ENCODE measurements around the gene PLIN4.

PLIN4 gene

DNA sequence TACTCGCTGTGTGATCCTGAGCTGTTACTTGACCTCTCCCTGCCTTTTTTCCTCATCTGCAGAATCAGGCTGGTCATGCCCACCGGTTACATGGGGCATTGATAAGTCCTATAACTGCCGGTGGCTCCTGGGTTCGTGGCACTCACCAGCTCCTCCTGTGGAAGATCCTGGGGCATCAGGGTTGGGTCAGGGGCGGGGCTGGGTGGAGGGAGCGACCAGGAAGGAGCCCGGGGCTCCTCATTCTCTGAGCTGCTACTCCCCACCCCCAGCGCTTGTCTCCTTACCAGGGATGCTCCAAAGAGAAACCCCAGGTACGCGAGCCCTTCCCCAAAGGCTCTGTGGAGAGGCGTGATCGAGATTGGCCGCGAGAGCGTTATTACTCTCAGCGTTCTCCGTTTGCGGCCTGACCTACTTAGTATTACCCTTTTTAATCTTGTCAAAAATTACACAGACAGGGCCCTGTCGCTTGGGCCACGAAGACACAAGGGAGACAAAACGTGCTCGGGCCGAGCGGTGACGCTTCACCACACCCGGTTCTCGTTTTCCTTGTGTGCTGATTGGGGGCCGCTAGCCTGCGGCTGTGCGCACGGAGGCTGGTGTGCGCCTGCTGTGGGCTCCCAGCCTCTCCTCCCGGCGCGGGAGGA lies 35.4 kb downstream of the PLIN4 start:
- no peak for DNase-seq

DNA sequence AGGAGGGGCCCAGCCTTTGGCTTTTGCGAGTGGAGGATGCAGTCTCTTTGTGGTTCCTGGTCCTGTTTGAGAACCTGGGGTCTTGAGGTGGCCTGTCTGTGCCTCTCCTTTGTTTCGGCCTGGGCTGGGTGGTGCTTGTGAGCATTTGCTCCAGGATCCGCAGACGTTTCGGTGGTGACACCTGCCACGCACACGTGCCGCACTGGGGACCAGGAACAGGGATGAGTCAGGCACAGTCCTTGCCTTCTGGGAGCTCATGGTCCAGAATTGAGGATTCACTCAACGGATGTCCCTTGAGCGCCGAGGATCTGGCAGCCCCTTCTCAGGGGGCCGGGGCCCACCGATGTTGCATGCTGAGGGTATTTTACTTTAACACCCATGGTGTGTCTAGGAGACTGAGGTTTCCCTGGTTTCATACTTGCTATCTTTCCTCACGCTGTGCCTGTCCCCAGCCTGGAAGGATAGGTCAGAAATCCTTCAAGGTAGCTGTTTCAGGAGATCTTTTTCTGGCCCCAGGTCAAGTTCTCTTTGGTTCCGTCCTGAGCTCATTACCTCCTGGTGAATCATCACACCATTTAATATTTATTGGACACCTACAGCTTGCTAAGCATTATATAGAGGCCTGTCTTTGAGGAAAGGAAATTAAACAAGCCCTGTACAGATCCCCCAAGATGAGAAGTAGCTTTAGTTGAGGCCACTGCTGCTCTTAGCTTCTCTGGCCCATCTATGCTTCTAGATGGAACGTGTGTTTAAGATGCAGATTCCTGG lies 41.1 kb downstream of the PLIN4 start:
- no peak for DNase-seq

DNA sequence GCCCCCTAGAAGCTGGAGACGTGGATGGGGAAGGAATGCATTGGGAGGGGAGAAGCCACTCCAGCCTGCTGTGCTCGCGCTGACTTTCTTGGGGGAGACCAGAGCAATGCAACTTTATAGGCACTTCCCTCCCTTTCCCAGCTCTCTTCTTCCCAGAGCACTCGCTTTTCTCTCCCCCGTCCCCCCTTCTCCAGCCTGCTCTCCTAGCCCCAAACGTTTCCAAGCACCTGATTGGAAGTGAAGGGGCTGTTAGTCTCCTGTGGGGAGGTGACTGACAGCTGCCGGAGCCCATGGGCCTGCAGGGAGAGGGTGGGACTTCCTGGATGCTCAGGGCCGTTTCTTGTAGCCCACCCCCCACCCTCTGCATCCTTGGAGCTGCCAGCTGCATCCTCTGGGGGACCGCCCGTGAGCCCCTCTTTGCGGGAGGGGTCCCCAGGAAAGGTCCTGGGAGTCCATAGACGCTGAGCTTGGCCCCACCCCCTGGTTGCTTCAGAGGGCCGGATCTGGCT lies 43.7 kb downstream of the PLIN4 start:
- no peak for DNase-seq

DNA sequence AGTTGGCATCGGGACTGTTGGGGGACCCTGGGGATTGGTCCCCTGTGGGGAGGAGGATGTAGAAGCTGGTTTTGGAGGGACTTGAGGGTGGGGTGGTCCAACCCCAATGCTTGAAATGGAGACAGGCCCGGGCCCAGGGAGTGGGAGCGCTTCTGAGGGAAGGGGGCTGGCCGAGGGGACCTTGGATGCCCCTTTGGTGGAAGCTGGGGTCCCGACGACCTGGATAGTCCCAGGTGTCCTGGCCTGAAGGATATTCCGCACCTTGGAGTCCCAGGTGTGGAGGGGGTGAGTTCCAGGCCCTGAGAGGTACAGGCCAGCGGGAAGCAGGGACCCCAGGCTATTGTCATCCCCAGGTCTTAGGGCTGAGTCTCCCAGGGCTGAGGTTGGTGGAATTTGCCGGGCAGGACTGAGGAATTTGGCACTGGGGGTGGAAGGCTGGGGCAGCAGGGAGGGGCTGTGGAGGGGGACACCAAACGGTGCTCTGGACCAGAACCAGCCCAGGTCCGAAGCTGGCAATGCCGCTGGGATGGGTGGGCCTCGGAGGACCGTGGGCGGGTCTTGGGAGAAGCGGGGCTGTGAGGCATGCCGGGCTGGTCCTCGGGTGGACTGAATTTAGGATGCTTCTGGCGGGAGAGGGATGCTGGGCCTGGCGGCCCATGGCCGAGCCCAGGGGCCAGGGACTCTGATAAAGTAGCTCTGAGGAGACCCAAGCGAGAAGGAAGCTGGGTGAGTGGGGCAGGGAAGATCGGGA lies 44.3 kb downstream of the PLIN4 start:
- no peak for DNase-seq

DNA sequence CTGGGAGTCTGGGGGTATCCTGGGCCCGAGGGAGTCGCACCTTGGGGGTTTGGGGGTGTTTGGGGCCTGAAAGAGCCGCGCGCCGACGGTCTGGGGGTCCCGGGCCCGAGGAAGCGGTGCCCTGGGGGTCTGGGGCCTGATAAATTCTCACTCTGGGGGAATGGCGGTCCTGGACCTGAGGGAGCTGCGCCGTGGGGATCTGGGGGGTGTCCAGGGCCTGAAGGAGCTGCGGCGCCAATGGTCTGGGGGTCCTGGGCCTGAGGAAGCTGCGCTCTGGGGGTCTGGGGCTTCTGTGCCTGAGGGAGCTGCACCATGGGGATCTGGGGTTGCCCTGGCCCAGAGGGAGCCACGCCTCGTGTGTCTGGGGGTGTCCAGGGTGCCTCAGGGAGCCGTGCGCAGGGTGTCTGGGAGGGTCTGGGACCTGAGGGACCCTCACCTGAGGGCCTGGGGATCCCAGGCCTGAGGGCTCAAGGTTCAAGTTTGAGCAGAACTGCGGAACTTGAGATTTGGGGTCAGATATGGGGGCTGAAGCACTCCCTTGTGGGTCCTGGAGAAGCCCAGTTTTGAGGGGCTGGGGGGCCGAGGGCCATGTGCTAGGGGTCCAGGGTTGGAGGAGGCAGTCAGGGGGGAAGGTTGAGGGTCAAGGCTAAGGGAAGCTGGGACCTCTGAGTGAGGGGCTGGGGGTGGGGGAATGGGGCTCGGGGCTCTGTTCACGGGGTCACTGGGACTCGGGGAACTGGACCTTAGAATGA lies 45.1 kb downstream of the PLIN4 start:
- no peak for DNase-seq

DNA sequence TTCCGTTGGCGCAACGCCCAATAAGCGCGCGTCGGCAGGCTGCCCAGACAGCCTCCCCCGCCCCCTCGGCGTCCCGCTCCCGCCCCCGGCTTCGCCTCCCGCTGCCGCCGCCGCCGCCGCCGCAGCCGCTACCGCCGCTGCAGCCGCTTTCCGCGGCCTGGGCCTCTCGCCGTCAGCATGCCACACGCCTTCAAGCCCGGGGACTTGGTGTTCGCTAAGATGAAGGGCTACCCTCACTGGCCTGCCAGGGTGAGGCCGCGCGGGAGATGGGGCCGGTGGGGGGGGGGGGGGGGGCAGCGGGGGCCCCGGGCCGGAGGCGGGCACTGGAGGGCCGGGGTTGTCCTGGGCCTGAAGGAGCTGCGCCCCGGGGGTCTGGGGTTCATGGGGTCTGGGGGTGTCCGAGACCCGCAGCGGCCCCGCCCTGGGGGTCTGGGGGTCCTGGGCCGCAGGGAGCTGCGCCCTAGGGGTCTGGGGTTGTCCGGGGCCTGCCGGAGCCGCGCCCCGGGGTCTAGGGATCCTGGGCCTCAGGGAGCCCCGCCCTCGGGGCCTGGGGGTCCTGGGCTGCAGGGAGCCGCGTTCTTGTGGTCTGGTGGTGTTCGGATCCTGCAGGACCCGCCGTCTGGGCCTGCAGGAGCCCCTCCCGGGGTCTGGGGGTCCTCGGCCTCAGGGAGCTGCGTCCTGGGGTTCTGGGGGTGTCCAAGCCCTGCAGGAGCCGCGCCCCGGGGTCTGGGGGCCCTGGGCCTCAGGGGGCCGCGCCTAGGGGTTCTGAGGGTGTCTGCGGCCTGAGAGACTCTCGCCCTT lies 45.9 kb downstream of the PLIN4 start, which contains the start of gene HDGFL2:
Gene HDGFL2 (plus strand): TSS at position 124 of the 801 bp plus-strand sequence. CDS start 54 bp downstream, at position 178.
- peak; percentile 94 for DNase-seq

DNA sequence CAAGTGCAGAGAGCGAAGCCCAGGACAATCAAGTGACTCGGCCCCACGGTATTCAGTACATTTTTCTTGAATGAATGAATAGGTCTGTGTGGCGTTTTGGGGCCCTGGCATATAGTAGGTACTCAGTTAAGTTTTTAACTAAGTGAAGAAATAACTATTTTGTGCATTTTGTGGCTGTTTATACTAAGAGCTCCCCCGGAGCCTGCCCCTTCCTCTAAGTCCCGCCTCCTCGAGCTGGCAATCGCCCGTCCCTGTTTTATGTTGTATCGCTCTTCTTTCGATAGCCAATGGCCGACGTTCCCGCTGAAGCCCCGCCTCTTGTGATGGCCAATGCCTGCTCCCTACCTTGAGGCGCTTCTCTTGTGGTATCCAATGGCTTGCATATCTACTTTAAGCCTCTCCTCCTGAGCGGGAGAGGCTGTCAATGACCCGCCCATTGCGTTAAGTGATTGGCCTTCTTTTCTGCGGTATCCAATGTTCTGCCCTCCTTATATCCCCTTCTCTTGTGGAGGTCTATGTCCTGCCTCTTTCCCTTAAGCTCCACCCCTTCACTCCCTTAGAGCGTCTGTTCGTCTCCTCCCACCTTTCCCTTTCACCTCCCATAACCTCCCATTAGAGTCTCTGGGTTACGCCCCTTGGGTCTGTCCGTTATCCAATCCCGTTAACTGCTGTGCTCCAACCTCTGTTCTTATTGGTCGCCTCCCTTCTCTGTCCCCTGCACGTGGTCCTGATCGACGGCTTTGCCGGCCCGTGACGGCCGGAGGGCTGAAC lies 46.7 kb downstream of the PLIN4 start:
- peak; percentile 95 for DNase-seq

DNA sequence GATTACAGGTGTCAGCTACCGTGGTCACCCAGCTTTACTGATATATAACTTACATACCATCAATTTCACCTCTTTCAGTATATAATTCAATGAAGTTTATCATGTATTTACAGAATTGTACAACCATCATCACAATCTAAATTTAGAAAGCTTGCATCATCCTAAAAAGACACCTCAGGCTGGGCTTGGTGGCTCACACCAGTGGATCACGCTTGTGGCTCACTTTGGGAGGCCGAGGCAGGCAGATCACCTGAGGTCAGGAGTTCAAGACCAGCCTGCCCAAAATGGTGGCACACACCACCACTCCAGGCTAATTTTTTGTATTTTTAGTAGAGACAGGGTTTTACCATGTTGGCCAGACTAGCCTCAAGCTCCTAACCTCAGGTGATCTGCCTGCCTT lies 50.5 kb downstream of the PLIN4 start:
- no peak for DNase-seq

DNA sequence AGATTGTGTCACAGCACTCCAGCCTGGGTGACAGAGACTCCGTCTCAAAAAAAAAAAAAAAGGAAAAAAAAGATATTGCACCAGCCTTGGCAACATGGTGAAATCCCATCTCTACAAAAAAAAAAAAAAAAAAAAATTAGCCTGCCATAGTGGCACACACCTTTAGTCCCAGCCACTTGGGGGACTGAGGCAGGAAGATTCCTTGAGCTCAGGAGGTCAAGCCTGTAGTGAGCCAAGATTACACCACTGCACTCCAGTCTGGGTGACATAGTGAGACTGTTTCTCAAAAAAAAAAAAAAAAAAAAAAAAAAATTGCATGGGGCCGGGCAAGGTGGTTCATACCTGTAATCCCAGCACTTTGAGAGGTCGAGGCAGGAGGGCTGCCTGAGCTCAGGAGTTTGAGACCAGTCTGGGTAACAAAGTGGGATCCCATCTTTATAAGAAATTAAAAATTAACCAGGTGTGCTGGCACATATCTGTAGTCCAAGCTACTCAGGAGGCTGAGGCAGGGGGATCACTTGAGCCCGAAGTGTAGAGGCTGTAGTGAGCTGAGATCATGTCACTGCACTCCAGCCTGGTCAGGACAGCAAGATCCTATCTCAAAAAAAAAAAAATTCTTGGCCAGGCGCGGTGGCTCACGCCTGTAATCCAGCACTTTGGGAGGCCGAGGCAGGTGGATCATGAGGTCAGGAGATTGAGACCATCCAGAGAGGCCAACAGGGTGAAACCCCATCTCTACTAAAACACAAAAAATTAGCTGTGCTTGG lies 53.3 kb downstream of the PLIN4 start:
- no peak for DNase-seq

DNA sequence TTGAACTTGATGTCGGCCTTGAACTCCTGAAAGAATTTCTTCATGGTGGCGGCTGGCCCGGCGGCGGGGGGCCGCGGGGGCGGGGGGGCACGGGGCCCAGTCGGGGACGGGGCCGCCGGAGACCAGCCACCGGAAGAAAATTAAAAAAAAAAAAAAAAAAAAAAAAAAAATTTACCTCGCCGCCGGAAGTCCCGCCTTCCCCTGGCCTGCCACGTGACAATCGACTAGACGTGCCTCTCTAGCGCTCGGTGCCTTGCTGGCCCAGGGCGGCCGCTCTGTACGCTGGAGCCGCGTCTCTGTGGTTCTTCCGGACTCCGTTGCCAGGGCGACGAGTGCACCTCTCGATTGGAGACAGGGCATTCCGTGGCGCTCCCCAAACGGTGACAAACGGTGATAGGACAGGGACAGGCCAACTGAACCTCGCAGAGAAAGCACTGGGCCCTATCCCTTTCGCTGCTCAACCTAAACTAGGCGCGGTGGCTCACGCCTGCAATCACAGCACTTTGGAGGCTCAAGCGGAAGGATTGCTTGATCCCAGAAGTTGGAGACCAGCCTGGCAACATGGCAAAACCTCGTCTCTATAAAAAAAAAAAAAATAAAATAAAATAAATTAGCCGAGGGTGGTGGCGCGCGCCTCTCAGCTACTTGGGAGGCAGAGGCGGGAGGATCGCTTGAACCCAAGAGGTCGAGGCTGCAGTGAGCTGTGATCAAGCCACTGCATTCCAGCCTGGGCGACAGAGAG lies 60.5 kb downstream of the PLIN4 start, which contains the start of gene UBXN6:
Gene UBXN6 (minus strand): TSS at position 141 of the 742 bp plus-strand sequence. CDS start 97 bp downstream, at position 44.
- DNase-seq: peak; percentile 98

DNA sequence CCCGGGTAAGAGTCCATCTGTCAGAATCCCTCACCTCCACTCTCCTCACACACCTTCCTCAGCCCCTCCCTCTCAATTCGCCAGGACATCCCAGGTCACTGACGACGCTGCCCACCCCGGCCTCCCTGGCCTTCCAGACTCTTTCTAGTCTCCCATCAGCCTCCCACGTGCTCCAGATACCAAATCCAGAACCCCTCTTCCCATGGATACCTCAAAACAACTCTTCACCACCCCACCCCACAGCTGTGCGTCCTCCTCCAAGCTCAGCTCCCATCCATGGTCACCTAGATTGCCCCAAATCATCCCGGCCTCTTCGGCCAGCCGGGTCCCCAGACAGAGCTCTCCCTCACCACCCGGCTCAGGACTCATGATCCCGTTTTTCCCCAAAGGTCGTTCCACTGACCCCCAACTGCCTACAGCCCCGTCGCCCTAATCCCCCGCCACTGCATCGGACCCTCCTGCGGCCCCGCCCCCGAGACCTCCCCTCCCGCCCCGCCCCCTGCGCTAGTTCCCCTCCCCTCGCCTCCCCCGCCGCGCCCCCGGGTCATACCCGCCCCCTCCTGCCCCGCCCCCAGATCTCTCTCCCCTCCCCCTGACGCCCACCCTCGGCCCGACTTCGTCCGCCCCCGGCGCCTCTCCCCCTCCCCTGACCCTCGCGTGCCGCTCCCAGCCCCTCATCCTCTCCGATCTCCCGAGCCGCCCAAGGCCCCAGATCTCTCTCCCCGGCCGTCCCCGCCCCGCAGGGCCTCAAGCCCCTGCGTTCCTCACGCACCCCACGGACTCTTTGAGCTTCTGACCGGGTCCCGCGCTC lies 61.2 kb downstream of the PLIN4 start:
- DNase-seq: no peak

DNA sequence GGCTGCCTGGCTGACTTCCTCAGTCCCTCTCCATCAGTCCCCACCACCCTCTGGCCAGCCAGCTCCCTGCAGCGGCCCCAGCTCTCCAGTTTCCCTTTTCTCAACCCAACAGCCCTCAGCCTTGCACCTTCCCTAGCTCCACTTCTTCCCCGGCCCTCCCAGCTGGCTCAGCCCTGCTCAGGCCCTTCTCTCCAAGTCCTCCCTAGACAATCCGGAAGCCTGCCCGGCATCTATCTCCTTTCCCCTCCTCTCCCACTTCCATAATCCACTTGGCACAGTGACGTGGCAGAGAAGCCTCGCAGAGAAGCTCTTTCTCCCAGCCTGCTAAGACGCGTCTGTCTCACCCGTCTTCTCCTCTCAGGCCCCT lies 61.8 kb downstream of the PLIN4 start:
- no peak for DNase-seq

DNA sequence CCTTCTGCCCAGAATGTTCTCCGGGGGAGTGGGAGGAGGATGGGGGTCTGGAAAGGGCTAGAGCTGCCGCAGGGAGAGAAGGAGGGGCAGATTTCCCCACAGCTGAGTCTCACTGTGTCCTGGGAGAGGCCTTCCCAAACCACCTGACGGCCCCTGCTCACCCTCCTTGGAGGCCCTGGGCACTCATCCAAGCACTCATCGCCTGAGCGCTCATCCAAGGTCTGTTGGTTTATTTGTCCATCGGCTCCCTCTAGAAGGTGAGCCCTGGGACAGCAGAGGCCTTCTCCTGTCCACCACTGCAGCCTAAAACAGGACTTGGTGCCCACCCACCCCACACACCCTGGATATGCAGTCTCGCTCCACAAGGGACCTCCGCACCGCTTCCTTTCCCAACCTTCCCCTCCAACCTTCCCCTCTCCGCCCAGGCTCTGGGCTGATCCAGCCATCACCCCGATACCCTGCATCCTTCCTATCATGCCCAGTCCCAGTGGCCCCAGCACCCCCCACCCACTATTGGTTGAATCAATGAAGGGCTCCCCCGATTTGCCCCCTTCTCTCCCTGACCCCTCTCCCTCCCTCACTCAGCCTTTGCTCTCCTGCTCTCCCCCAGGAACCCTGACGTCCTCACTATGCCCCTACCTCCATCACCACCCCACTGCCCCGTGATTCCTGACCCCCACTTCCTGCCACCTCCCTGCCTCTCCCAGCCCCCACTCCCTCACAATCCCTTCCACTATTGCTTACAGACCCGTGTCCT lies 62.4 kb downstream of the PLIN4 start:
- no peak for DNase-seq

DNA sequence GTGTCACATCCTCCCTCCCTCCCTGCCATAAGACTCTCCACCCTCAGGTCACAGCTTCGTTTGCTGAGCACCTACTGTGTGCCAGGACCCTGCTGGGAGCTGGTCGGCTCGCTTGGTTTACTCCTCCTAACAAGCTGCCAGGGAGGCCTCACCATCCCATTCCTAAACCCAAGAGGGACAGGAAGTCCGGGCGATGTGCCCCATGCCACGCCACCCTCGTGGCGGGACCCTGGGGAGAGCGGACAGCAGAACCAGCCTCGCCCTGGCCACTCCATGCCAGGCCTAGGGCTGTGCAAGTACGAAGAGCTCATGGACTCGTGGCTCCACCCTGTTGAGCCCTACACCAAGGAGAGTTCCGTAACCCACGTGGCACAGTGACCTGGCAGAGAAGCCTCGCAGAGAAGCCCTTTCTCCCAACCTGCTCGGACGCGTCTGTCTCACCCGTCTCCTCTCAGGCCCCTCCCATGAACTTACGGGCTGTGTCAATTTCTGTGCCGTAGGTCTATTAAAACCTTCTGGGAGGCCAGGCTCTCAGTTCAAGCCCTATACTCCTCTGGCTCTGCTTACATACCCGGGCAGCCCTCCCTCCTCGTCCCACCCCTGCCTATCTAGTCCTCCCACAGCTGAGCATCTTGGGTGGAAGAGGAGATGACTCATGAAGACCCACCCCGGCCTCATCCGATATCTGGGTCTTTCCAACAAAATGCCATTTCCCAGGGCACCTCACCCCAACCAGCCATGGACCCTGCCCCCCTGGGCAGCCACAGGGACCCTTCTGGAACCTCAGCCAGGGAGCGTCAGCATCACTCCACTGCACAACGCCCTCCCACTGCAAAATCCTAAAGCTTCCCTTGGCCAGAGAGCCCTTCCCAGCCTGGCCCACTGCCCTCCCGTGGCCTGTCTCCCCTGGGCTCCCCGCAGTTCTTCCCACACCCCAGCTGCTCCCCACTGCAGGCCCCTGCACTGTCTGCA lies 63.3 kb downstream of the PLIN4 start:
- no peak for DNase-seq

DNA sequence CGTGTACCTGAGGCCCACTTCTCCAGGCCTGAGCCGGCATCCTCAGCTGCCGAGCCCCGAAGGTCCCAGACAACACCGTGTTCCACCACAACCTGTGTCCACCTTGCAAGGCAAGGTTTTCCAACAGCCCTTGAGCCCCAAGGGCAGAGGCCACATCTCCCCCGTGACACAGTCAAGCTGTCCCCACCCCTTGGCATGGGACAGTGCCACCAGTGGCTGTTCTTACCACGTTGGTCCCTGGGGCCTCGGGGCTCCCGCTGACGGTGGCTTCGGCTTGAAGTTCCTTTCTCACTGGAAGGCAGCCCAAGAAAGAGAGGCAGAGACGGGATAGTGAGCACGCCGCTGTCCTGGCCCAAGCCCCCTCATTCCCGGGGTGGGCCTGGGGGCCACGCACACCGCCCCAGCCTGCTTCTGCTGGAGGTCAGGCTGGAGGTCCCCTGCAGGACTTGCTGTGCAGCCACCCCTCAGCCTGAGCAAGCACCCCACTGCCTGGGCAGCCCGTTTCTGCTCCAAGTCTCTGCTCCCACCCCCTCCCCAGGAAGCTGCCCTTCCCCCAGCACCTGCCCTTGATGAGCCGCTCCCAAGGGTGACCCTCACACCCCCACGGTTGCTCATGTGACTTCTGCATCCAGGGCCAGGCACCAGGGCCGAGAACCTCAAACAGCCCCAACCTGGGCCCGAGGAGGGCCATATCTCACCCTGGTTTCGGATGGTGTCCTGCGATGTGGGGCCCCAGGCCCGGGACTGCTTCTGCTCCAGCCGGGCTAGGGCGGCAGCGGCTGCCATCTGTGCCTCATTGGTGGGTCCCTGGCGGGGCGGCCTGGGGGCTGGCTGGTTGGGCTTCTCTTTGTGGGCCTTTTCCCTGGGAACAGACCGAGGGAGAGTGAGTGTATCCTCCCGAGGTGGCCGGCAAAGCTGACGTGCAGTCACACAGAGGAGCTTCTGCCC lies 64.8 kb downstream of the PLIN4 start:
- DNase-seq: no peak
